ENCODE data around the gene GJA5. TPM values are rescaled to one million over a fixed set of nuclear protein-coding genes. Genes with fewer than 3 reads are reported as not detected.

Gene GJA5
- total and polyA plus RNA-seq, 7 donors = 1.2 to 10.8 (median 3.1) TPM; not detected in 1

DNA sequence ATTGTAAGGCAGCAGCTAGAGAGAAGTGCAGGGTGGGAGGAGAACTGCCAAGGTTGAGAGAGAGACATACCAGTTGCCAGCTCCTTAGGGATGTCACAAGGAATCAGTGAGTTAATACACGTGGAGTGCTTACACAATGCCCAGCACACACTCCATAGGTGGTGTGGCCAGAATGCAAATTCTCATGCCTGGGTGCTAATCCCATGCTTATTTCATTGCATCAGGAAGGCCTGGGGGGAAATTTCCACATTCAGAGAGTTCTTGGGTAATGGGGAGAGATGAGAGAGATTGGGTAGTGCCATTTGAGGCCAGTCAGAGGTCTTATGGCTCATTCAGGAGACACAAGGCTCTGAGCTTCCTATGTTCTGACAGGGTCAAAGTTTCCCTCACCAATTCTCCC, 38.7 kb downstream of the GJA5 start:
- Histone ChIP-seq H3K9me3 (no peaks in the 10 kb centered on the region), H3K27ac (no peak overlapping the region), H3K36me3 (no peaks in the 10 kb centered on the region), H3K27me3 (no peaks in the 10 kb centered on the region), H3K4me3 (no peak overlapping the region), H3K4me1 (no peaks in the 10 kb centered on the region)
- TF ChIP-seq CTCF (IDR thresholded peaks at IDR 0.05) (no peak), POLR2AphosphoS5 (IDR thresholded peaks at IDR 0.05) (no peak), POLR2A (IDR thresholded peaks at IDR 0.05) (no peak), EP300 (IDR thresholded peaks at IDR 0.05) (no peak)
- WGBS, 2 donors = 80 to 81% methylated on average over 1 of the region's 1 CpG
- intact Hi-C loops (cut with DNase I) = loop anchor here (5.0 kb wide), 1 partner anchor 171 kb away; no protein-coding TSS in a partner anchor
- no peak for DNase-seq

GRCh38 chr1:147720557-147720956, 39.8 kb downstream of the GJA5 start:
- Histone ChIP-seq H3K27me3 (no peaks in the 10 kb centered on the region), H3K9me3 (no peaks in the 10 kb centered on the region), H3K4me1 (no peaks in the 10 kb centered on the region), H3K27ac (no peak overlapping the region), H3K4me3 (no peak overlapping the region), H3K36me3 (no peaks in the 10 kb centered on the region)
- intact Hi-C loops (cut with DNase I) = loop anchor here (5.0 kb wide), 1 partner anchor 172 kb away; no protein-coding TSS in a partner anchor
- no peak for DNase-seq
- WGBS, 2 donors = 61 to 78% methylated on average over 4 of the region's 4 CpGs
- TF ChIP-seq POLR2A (IDR thresholded peaks at IDR 0.05) (no peak), POLR2AphosphoS5 (IDR thresholded peaks at IDR 0.05) (no peak), EP300 (IDR thresholded peaks at IDR 0.05) (no peak), CTCF (IDR thresholded peaks at IDR 0.05) (no peak)

GRCh38 chr1:147719711-147720225, 40.6 kb downstream of the GJA5 start:
- 86 to 87% methylated on average over 7 of the region's 7 CpGs for WGBS, 2 donors
- Histone ChIP-seq H3K9me3 (no peaks in the 10 kb centered on the region), H3K36me3 (no peaks in the 10 kb centered on the region), H3K4me1 (no peaks in the 10 kb centered on the region), H3K27me3 (no peaks in the 10 kb centered on the region), H3K27ac (no peak overlapping the region), H3K4me3 (no peak overlapping the region)
- no peak for DNase-seq
- no peak for TF ChIP-seq POLR2A (IDR thresholded peaks at IDR 0.05)
- TF ChIP-seq CTCF (IDR thresholded peaks at IDR 0.05) = no peak
- intact Hi-C loops (cut with DNase I) = loop anchor here (5.0 kb wide), 1 partner anchor 173 kb away; no protein-coding TSS in a partner anchor

- no peaks in the 10 kb centered on the region for H3K9me3 ChIP-seq
- H3K27me3 ChIP-seq = no peaks in the 10 kb centered on the region
- 82 to 83% methylated on average over 7 of the region's 7 CpGs for WGBS, 2 donors
- H3K36me3 ChIP-seq = no peaks in the 10 kb centered on the region
- intact Hi-C loops (cut with DNase I) = no loop called here
- no peak for DNase-seq
- TF ChIP-seq EP300 (IDR thresholded peaks at IDR 0.05) (no peak), POLR2AphosphoS5 (IDR thresholded peaks at IDR 0.05) (no peak), POLR2A (IDR thresholded peaks at IDR 0.05) (no peak), CTCF (IDR thresholded peaks at IDR 0.05) (no peak)
- no peak overlapping the region for H3K4me3 ChIP-seq
- H3K27ac ChIP-seq = no peak overlapping the region
- no peaks in the 10 kb centered on the region for H3K4me1 ChIP-seq
Observed at GRCh38 chr1:147719029-147719698, 41.2 kb downstream of the GJA5 start.
